HepG2 (cell line): ENCODE data around the gene NELL1. TPM values are rescaled to one million over a fixed set of nuclear protein-coding genes. Genes with fewer than 3 reads are reported as not detected.

Source experiments
- AFF4 ChIP-seq: sonication (generic); formaldehyde crosslinking; IDR thresholded peaks from 2 replicates; pipeline ENCODE4 v1.4.0; 2020; ENCODE audit warnings: missing genetic modification reagents
- ELF1 ChIP-seq: sonication (generic); formaldehyde crosslinking; IDR thresholded peaks from 2 replicates; pipeline ENCODE4 v1.4.0; 2020; ENCODE audit warnings: missing genetic modification reagents
- PHF21A ChIP-seq: sonication (generic); formaldehyde crosslinking; IDR thresholded peaks from 2 replicates; pipeline ENCODE4 v1.5.0; 2020; ENCODE audit warnings: mild to moderate bottlenecking, missing genetic modification reagents
- PHF8 ChIP-seq: sonication (generic); formaldehyde crosslinking; IDR thresholded peaks from 2 replicates; pipeline ENCODE4 v1.5.0; 2020; ENCODE audit warnings: missing genetic modification reagents
- ZNF646 ChIP-seq: sonication (generic); formaldehyde crosslinking; IDR thresholded peaks from 2 replicates; pipeline ENCODE4 v1.9.0; 2021; ENCODE audit warnings: mild to moderate bottlenecking, missing genetic modification reagents
- ZNF703 ChIP-seq: sonication (generic); formaldehyde crosslinking; IDR thresholded peaks from 2 replicates; pipeline ENCODE4 v1.5.1; 2020; ENCODE audit warnings: missing genetic modification reagents, mild to moderate bottlenecking, moderate library complexity, borderline replicate concordance
- polyA plus RNA-seq, 8 experiments: library from polyadenylated mRNA; depleted of rRNA in 3 of 8; stranded (reverse) in 7 of 8; unstranded in 1 of 8; fragments of >200 nt; fragmentation: Illumina TruSeq in 4 of 8; extraction: Trizol in 4 of 8; gene quantifications; 2 replicates each; pipeline versions ENCODE4 v1.2.1 to v1.2.3, GENCODE V29; 2011 to 2016; ENCODE audit warnings: low read depth in 4 of 8, missing spikeins in 1 of 8, mixed read lengths in 1 of 8; ENCODE audit not compliant: insufficient read depth in 1 of 8
- total RNA-seq, 5 experiments: library from RNA; depleted of rRNA; stranded (reverse); fragments of >200 nt; fragmentation: Illumina TruSeq; extraction: Trizol; gene quantifications; 2 replicates each; pipeline ENCODE4 v1.2.3, GENCODE V29; 2016; ENCODE audit warnings: low read depth in 1 of 5

NELL1 gene
- total and polyA plus RNA-seq, 2 of the 13 experiments (the other 11 are each of a cell fraction or from before 2014, with no cell fraction given), result not detected

GRCh38 chr11:20934516-20934915 lies 265.1 kb downstream of the NELL1 start (continued):
- TF ChIP-seq AFF4 (CRISPR knock-in tag), result no peak
- no peak for TF ChIP-seq ELF1 (CRISPR knock-in tag)
- TF ChIP-seq ZNF703 (CRISPR knock-in tag), result no peak
- no peak for TF ChIP-seq ZNF646 (CRISPR knock-in tag)
- no peak for TF ChIP-seq PHF8 (CRISPR knock-in tag)
- no peak for TF ChIP-seq PHF21A (CRISPR knock-in tag)
